Glomerular endothelial cell (primary cell): ENCODE results near the gene ARFIP1. TPM values are rescaled to one million over a fixed set of nuclear protein-coding genes. Genes with fewer than 3 reads are reported as not detected.

Source experiments
- DNase-seq: peaks from one replicate; pipeline ENCODE4 v3.0.0-alpha.2; 2011; ENCODE audit warnings: low read depth, low spot score; ENCODE audit errors: extremely low read depth
- total RNA-seq: library from RNA; depleted of rRNA; stranded (reverse); fragments of >200 nt; gene quantifications from 2 replicates; pipeline ENCODE4 v1.2.3, GENCODE V29; 2015

Gene ARFIP1
- total RNA-seq, 1 donor from 2014 or later: 24.4 TPM

- no peak for DNase-seq
Observed at GRCh38 chr4:152936446-152937335, 156.9 kb downstream of the ARFIP1 start.

- DNase-seq: no peak
Observed at GRCh38 chr4:152937336-152938236, 157.8 kb downstream of the ARFIP1 start.

GRCh38 chr4:152938237-152938947 lies 158.6 kb downstream of the ARFIP1 start:
- DNase-seq: no peak

GRCh38 chr4:152939621-152940020 lies 159.9 kb downstream of the ARFIP1 start:
- no peak for DNase-seq

- DNase-seq: no peak
Observed at GRCh38 chr4:152940461-152940860, 160.7 kb downstream of the ARFIP1 start.

- DNase-seq: no peak
Observed at GRCh38 chr4:152941411-152941810, 161.7 kb downstream of the ARFIP1 start.

- no peak for DNase-seq
Observed at GRCh38 chr4:152942346-152942745, 162.6 kb downstream of the ARFIP1 start.

GRCh38 chr4:152943672-152944071 lies 163.9 kb downstream of the ARFIP1 start:
- no peak for DNase-seq

GRCh38 chr4:152944666-152945320 lies 165.0 kb downstream of the ARFIP1 start:
- no peak for DNase-seq

- DNase-seq: no peak
Observed at GRCh38 chr4:152945639-152946038, 165.9 kb downstream of the ARFIP1 start.

- DNase-seq: no peak
Observed at GRCh38 chr4:152946446-152946845, 166.7 kb downstream of the ARFIP1 start.

- no peak for DNase-seq
Observed at GRCh38 chr4:152947311-152947710, 167.6 kb downstream of the ARFIP1 start.

- DNase-seq: no peak
Observed at GRCh38 chr4:152949930-152950329, 170.2 kb downstream of the ARFIP1 start.

GRCh38 chr4:152950402-152951274 lies 170.9 kb downstream of the ARFIP1 start:
- no peak for DNase-seq

GRCh38 chr4:152951348-152951747 lies 171.6 kb downstream of the ARFIP1 start:
- no peak for DNase-seq

GRCh38 chr4:152953514-152953913 lies 173.8 kb downstream of the ARFIP1 start:
- no peak for DNase-seq

GRCh38 chr4:152954741-152955140 lies 175.0 kb downstream of the ARFIP1 start:
- DNase-seq: no peak

- no peak for DNase-seq
Observed at GRCh38 chr4:152956147-152956546, 176.4 kb downstream of the ARFIP1 start.

GRCh38 chr4:152956650-152957436 lies 177.1 kb downstream of the ARFIP1 start:
- DNase-seq: no peak
